Measurements from ENCODE around the gene DMBX1. TPM values are rescaled to one million over a fixed set of nuclear protein-coding genes. Genes with fewer than 3 reads are reported as not detected.

Gene DMBX1
- total and polyA plus RNA-seq, 9 of the 15 experiments (the other 6 are each of a cell fraction or from before 2014, with no cell fraction given): 0.25 to 4.3 (median 1.0) TPM

DNA sequence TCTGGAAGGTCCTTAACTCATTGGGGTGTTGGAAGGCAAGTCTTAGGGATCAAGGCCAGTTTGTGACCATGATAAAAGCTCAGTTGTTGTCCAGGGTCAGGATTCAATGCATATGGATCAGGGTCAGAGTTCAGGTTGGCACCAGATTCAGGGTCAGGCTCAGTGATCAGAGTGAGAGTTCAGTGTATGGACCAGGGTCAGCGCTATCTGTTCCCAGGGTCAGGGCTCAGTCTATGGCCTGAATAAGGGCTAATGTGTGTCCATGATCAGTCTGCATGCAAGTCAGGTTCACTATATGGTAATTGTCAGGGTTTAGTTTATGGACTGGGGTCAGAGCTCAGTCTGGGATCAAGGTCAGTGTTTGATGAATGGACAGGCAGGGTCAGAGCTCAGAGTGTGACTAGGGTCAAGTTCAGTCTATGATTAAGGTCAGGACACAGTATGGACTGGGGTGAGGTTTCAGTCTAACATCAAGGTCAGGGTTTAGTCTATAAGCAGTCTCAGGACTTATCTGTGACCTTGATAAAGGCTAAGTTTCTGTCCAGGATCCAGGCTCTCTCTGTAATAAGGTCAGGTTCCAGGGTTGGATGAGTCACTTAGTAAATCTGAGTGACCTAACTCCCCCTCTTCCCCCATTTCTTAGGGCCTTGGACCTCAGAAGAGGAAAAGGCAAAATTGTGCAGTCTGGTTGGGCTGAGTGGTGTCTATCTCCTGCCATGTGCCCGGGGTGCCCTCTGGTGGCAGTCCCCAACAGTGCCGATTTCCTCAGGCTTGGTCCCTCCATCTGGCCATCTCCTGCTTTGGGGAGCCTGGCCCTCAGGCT, 38.0 kb downstream of the DMBX1 start (continued):
- TF ChIP-seq, protein P1, sequence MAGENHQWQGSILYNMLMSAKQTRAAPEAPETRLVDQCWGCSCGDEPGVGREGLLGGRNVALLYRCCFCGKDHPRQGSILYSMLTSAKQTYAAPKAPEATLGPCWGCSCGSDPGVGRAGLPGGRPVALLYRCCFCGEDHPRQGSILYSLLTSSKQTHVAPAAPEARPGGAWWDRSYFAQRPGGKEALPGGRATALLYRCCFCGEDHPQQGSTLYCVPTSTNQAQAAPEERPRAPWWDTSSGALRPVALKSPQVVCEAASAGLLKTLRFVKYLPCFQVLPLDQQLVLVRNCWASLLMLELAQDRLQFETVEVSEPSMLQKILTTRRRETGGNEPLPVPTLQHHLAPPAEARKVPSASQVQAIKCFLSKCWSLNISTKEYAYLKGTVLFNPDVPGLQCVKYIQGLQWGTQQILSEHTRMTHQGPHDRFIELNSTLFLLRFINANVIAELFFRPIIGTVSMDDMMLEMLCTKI (IDR thresholded peaks at IDR 0.05; ENCODE audit: partially characterized antibody): no peak
- no peak for TF ChIP-seq FOXK2 (conservative IDR thresholded peaks at IDR 0.05 in 1 of 2, IDR thresholded peaks at IDR 0.05 in 1 of 2; ENCODE audit: low read depth in 2 of 2)
- no peak for TF ChIP-seq ETV1 (tag; conservative IDR thresholded peaks at IDR 0.05; ENCODE audit: low read depth)
- TF ChIP-seq ZNF76 (CRISPR knock-in tag; IDR thresholded peaks at IDR 0.05; ENCODE audit: borderline replicate concordance): no peak
- TF ChIP-seq ARHGAP35 (IDR thresholded peaks at IDR 0.05; ENCODE audit: partially characterized antibody): no peak
- no peak for TF ChIP-seq FOXK1 (CRISPR knock-in tag; IDR thresholded peaks at IDR 0.05; ENCODE audit: borderline replicate concordance)
- TF ChIP-seq HMG20B (CRISPR knock-in tag; IDR thresholded peaks at IDR 0.05): no peak
- TF ChIP-seq, protein P2, sequence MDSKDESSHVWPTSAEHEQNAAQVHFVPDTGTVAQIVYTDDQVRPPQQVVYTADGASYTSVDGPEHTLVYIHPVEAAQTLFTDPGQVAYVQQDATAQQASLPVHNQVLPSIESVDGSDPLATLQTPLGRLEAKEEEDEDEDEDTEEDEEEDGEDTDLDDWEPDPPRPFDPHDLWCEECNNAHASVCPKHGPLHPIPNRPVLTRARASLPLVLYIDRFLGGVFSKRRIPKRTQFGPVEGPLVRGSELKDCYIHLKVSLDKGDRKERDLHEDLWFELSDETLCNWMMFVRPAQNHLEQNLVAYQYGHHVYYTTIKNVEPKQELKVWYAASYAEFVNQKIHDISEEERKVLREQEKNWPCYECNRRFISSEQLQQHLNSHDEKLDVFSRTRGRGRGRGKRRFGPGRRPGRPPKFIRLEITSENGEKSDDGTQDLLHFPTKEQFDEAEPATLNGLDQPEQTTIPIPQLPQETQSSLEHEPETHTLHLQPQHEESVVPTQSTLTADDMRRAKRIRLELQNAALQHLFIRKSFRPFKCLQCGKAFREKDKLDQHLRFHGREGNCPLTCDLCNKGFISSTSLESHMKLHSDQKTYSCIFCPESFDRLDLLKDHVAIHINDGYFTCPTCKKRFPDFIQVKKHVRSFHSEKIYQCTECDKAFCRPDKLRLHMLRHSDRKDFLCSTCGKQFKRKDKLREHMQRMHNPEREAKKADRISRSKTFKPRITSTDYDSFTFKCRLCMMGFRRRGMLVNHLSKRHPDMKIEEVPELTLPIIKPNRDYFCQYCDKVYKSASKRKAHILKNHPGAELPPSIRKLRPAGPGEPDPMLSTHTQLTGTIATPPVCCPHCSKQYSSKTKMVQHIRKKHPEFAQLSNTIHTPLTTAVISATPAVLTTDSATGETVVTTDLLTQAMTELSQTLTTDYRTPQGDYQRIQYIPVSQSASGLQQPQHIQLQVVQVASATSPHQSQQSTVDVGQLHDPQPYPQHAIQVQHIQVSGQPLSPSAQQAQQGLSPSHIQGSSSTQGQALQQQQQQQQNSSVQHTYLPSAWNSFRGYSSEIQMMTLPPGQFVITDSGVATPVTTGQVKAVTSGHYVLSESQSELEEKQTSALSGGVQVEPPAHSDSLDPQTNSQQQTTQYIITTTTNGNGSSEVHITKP (IDR thresholded peaks at IDR 0.05; ENCODE audit: partially characterized antibody): no peak
- TF ChIP-seq CCAR2 (IDR thresholded peaks at IDR 0.05; ENCODE audit: low read depth, low read length): no peak
- TF ChIP-seq SREBF2 (CRISPR knock-in tag; IDR thresholded peaks at IDR 0.05): no peak
- TF ChIP-seq, protein P3, sequence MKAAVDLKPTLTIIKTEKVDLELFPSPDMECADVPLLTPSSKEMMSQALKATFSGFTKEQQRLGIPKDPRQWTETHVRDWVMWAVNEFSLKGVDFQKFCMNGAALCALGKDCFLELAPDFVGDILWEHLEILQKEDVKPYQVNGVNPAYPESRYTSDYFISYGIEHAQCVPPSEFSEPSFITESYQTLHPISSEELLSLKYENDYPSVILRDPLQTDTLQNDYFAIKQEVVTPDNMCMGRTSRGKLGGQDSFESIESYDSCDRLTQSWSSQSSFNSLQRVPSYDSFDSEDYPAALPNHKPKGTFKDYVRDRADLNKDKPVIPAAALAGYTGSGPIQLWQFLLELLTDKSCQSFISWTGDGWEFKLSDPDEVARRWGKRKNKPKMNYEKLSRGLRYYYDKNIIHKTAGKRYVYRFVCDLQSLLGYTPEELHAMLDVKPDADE (conservative IDR thresholded peaks at IDR 0.05; ENCODE audit: control insufficient read depth, low read depth, low read length): no peak
- TF ChIP-seq, protein P4, sequence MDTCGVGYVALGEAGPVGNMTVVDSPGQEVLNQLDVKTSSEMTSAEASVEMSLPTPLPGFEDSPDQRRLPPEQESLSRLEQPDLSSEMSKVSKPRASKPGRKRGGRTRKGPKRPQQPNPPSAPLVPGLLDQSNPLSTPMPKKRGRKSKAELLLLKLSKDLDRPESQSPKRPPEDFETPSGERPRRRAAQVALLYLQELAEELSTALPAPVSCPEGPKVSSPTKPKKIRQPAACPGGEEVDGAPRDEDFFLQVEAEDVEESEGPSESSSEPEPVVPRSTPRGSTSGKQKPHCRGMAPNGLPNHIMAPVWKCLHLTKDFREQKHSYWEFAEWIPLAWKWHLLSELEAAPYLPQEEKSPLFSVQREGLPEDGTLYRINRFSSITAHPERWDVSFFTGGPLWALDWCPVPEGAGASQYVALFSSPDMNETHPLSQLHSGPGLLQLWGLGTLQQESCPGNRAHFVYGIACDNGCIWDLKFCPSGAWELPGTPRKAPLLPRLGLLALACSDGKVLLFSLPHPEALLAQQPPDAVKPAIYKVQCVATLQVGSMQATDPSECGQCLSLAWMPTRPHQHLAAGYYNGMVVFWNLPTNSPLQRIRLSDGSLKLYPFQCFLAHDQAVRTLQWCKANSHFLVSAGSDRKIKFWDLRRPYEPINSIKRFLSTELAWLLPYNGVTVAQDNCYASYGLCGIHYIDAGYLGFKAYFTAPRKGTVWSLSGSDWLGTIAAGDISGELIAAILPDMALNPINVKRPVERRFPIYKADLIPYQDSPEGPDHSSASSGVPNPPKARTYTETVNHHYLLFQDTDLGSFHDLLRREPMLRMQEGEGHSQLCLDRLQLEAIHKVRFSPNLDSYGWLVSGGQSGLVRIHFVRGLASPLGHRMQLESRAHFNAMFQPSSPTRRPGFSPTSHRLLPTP (IDR thresholded peaks at IDR 0.05; ENCODE audit: borderline replicate concordance, extremely low read depth, insufficient read length): no peak
- TF ChIP-seq ZZZ3 (IDR thresholded peaks at IDR 0.05): no peak
- TF ChIP-seq BRD9 (IDR thresholded peaks at IDR 0.05; ENCODE audit: low read depth, partially characterized antibody): no peak
- TF ChIP-seq, protein P5, sequence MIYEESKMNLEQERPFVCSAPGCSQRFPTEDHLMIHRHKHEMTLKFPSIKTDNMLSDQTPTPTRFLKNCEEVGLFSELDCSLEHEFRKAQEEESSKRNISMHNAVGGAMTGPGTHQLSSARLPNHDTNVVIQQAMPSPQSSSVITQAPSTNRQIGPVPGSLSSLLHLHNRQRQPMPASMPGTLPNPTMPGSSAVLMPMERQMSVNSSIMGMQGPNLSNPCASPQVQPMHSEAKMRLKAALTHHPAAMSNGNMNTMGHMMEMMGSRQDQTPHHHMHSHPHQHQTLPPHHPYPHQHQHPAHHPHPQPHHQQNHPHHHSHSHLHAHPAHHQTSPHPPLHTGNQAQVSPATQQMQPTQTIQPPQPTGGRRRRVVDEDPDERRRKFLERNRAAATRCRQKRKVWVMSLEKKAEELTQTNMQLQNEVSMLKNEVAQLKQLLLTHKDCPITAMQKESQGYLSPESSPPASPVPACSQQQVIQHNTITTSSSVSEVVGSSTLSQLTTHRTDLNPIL (CRISPR knock-in tag; IDR thresholded peaks at IDR 0.05): no peak
- no peak for TF ChIP-seq PHF8 (IDR thresholded peaks at IDR 0.05; ENCODE audit: borderline replicate concordance, low read length)
